SU-DHL-6 (cell line): ENCODE results near the gene ATG2B.

Experiments used
- EZH2phosphoT487 ChIP-seq: fragments of 200-600 bp; sonication (generic), shearing (Covaris generic); conservative IDR thresholded peaks from 2 replicates; pipeline ENCODE4 v1.6.1; 2018; ENCODE audit warnings: mild to moderate bottlenecking, antibody characterized with exemption, low read length, moderate library complexity, mixed read lengths
- TF ChIP-seq, protein P1 (sequence below): fragments of 200-600 bp; sonication (generic); IDR thresholded peaks from one replicate; pipeline ENCODE4 v1.5.1; 2017; ENCODE audit warnings: antibody characterized with exemption, mild to moderate bottlenecking, low read length, moderate library complexity; ENCODE audit not compliant: insufficient read depth, poor library complexity, severe bottlenecking

DNA sequence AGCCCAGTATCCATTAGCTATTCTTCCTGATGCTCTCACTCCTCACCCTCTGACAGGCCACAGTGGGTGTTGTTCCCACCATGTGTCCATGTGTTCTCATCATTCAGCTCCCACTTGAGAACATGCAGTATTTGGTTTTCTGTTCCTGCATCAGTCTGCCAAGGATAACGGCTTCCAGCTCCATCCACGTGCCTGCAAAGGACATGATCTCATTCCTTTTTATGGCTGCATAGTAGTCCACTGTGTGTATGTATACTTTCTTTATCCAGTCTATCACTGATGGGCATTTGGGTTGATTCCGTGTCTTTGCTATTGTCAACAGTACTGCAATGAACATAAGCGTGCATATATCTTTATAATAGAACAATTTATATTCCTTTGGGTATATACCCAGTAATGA lies 8.9 kb downstream of the ATG2B start:
- TF ChIP-seq, protein P1, sequence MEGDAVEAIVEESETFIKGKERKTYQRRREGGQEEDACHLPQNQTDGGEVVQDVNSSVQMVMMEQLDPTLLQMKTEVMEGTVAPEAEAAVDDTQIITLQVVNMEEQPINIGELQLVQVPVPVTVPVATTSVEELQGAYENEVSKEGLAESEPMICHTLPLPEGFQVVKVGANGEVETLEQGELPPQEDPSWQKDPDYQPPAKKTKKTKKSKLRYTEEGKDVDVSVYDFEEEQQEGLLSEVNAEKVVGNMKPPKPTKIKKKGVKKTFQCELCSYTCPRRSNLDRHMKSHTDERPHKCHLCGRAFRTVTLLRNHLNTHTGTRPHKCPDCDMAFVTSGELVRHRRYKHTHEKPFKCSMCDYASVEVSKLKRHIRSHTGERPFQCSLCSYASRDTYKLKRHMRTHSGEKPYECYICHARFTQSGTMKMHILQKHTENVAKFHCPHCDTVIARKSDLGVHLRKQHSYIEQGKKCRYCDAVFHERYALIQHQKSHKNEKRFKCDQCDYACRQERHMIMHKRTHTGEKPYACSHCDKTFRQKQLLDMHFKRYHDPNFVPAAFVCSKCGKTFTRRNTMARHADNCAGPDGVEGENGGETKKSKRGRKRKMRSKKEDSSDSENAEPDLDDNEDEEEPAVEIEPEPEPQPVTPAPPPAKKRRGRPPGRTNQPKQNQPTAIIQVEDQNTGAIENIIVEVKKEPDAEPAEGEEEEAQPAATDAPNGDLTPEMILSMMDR = no peak
- no peak for TF ChIP-seq EZH2phosphoT487
